ENCODE results near the gene WDR74. TPM values are rescaled to one million over a fixed set of nuclear protein-coding genes. Genes with fewer than 3 reads are reported as not detected.

The WDR74 gene
- total and polyA plus RNA-seq, 9 of the 15 experiments (the other 6 are each of a cell fraction or from before 2014, with no cell fraction given): 32.7 to 210 (median 114) TPM

- TF ChIP-seq, protein P1, sequence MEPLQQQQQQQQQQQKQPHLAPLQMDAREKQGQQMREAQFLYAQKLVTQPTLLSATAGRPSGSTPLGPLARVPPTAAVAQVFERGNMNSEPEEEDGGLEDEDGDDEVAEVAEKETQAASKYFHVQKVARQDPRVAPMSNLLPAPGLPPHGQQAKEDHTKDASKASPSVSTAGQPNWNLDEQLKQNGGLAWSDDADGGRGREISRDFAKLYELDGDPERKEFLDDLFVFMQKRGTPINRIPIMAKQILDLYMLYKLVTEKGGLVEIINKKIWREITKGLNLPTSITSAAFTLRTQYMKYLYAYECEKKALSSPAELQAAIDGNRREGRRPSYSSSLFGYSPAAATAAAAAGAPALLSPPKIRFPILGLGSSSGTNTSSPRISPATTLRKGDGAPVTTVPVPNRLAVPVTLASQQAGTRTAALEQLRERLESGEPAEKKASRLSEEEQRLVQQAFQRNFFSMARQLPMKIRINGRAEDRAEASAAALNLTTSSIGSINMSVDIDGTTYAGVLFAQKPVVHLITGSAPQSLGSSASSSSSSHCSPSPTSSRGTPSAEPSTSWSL (CRISPR knock-in tag; IDR thresholded peaks at IDR 0.05; ENCODE audit: borderline replicate concordance): no peak
- TF ChIP-seq ZNF696 (CRISPR knock-in tag; conservative IDR thresholded peaks at IDR 0.05) (no peak), KAT8 (IDR thresholded peaks at IDR 0.05; ENCODE audit: low read depth) (no peak), ZBTB34 (CRISPR knock-in tag; IDR thresholded peaks at IDR 0.05) (no peak), HDAC6 (IDR thresholded peaks at IDR 0.05; ENCODE audit: low read depth, low read length) (no peak), CBFA2T3 (IDR thresholded peaks at IDR 0.05) (no peak; the same call in 1 of the 2 replicates), BRF1 (IDR thresholded peaks at IDR 0.05; ENCODE audit: borderline replicate concordance, extremely low read depth, insufficient read length) (no peak), PTRF (tag; IDR thresholded peaks at IDR 0.05) (no peak), HDGF (IDR thresholded peaks at IDR 0.05) (0 out of 2 replicates have a peak, but pooled peaks have one; percentile 22), MCM5 (IDR thresholded peaks at IDR 0.05; ENCODE audit: low read depth) (no peak), EGR1 (conservative IDR thresholded peaks at IDR 0.05) (peak; percentile 50; the same call in 1 of the 2 replicates), MAFF (IDR thresholded peaks at IDR 0.05; ENCODE audit: low read length) (no peak), ZNF408 (CRISPR knock-in tag; IDR thresholded peaks at IDR 0.05; ENCODE audit: low read depth) (no peak), TEAD1 (CRISPR knock-in tag; IDR thresholded peaks at IDR 0.05) (peak in 1 of 2 experiments; percentile 87; a peak in 2 of 4 replicates), RAD51 (IDR thresholded peaks at IDR 0.05; ENCODE audit: borderline replicate concordance, low read depth) (no peak), ZNF707 (CRISPR knock-in tag; conservative IDR thresholded peaks at IDR 0.05) (no peak), NFATC3 (IDR thresholded peaks at IDR 0.05) (no peak), SPI1 (IDR thresholded peaks at IDR 0.05; ENCODE audit: borderline replicate concordance, low read depth, low read length) (no peak), PHF8 (IDR thresholded peaks at IDR 0.05; ENCODE audit: borderline replicate concordance, low read length) (peak; percentile 90), ZC3H8 (IDR thresholded peaks at IDR 0.05) (peak; percentile 36; the same call in 1 of the 2 replicates)
- TF ChIP-seq, protein P2, sequence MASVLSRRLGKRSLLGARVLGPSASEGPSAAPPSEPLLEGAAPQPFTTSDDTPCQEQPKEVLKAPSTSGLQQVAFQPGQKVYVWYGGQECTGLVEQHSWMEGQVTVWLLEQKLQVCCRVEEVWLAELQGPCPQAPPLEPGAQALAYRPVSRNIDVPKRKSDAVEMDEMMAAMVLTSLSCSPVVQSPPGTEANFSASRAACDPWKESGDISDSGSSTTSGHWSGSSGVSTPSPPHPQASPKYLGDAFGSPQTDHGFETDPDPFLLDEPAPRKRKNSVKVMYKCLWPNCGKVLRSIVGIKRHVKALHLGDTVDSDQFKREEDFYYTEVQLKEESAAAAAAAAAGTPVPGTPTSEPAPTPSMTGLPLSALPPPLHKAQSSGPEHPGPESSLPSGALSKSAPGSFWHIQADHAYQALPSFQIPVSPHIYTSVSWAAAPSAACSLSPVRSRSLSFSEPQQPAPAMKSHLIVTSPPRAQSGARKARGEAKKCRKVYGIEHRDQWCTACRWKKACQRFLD (CRISPR knock-in tag; IDR thresholded peaks at IDR 0.05): peak; percentile 90
Measured at GRCh38 chr11:62880803-62881578, 41.6 kb upstream of the WDR74 start, which contains the start of gene SLC3A2 (continued).

Data from K562 (cell line).